Thyroid gland (tissue), 4 donors: Measurements from ENCODE around the gene CDH18.

Source experiments
- POLR2A ChIP-seq, 2 donors: fragments of 450-650 bp; IDR thresholded peaks; one replicate each; pipeline ENCODE4 v1.6.1; 2017; ENCODE audit warnings: antibody characterized with exemption in 2 of 2, mild to moderate bottlenecking in 2 of 2, moderate library complexity in 1 of 2
- TF ChIP-seq, protein P1 (sequence below), 6 experiments: fragments of 200-600 bp in 3 of 6; fragments of 450-650 bp in 3 of 6; sonication (generic) in 3 of 6; IDR thresholded peaks; one replicate each; pipeline ENCODE4 v1.5.1; 2016 to 2019; ENCODE audit warnings: antibody characterized with exemption in 6 of 6, mild to moderate bottlenecking in 2 of 6, inconsistent platforms in 1 of 6, moderate library complexity in 1 of 6

DNA sequence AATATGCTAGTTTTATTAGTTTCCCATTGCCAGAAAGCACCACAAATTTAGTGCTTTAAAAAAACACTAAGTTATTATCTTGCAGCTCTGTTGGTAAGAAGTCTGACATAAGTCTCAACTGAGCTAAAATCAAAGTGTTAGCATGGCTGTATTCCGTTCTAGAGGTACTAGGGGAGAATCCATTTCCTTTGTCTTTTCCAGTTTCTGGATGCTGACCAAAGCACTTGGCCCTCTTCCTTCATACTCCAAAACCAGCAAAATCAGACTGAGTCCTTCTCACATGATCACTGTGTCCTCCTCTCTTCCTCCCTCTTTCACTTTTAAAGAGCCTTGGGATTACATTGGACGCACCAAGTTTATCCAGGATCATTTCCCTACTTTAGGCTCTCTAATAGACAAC, 9.5 kb downstream of the CDH18 start:
- TF ChIP-seq, protein P1, sequence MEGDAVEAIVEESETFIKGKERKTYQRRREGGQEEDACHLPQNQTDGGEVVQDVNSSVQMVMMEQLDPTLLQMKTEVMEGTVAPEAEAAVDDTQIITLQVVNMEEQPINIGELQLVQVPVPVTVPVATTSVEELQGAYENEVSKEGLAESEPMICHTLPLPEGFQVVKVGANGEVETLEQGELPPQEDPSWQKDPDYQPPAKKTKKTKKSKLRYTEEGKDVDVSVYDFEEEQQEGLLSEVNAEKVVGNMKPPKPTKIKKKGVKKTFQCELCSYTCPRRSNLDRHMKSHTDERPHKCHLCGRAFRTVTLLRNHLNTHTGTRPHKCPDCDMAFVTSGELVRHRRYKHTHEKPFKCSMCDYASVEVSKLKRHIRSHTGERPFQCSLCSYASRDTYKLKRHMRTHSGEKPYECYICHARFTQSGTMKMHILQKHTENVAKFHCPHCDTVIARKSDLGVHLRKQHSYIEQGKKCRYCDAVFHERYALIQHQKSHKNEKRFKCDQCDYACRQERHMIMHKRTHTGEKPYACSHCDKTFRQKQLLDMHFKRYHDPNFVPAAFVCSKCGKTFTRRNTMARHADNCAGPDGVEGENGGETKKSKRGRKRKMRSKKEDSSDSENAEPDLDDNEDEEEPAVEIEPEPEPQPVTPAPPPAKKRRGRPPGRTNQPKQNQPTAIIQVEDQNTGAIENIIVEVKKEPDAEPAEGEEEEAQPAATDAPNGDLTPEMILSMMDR (IDR thresholded peaks at IDR 0.05): no peak
- no peak for TF ChIP-seq POLR2A (IDR thresholded peaks at IDR 0.05)
